ENCODE data around the gene SLC22A23.
A peak's percentile ranks its signal among the peaks of the same experiment; 100 is the strongest.

The SLC22A23 gene

GRCh38 chr6:3422435-3423070 lies 34.3 kb downstream of the SLC22A23 start:
- no peak overlapping the region for H2AFZ ChIP-seq (ENCODE audit: low read depth, low read length)
- no peaks in the 10 kb centered on the region for H3K36me3 ChIP-seq (replicated peaks; ENCODE audit: low read depth, low read length)
- no peaks in the 10 kb centered on the region for H3K9me3 ChIP-seq (ENCODE audit: insufficient read depth, low read length)
- no peaks in the 10 kb centered on the region for H4K20me1 ChIP-seq (ENCODE audit: insufficient read depth, low read length)
- no peak overlapping the region for H3K4me3 ChIP-seq (ENCODE audit: low read length)
- peaks cover 13% of the 10 kb centered on the region for H3K4me1 ChIP-seq (ENCODE audit: low read length)
- H3K27ac ChIP-seq (ENCODE audit: low read length) = no peak overlapping the region
- no peaks in the 10 kb centered on the region for H3K27me3 ChIP-seq (ENCODE audit: low read depth, low read length)
- H3K4me2 ChIP-seq (ENCODE audit: low read length) = no peak overlapping the region
- H3K79me2 ChIP-seq (ENCODE audit: low read length) = no peaks in the 10 kb centered on the region
- TF ChIP-seq EZH2phosphoT487 (IDR thresholded peaks at IDR 0.05; ENCODE audit: low read depth) = no peak
- no peak for TF ChIP-seq CTCF (IDR thresholded peaks at IDR 0.05; ENCODE audit: low read depth, low read length)
- no peak overlapping the region for H3K9ac ChIP-seq (ENCODE audit: low read length)

GRCh38 chr6:3421791-3422434 lies 34.9 kb downstream of the SLC22A23 start:
- Histone ChIP-seq H3K27ac (ENCODE audit: low read length) (no peak overlapping the region), H3K9ac (ENCODE audit: low read length) (no peak overlapping the region), H4K20me1 (ENCODE audit: insufficient read depth, low read length) (no peaks in the 10 kb centered on the region), H3K36me3 (replicated peaks; ENCODE audit: low read depth, low read length) (no peaks in the 10 kb centered on the region), H3K27me3 (ENCODE audit: low read depth, low read length) (no peaks in the 10 kb centered on the region), H2AFZ (ENCODE audit: low read depth, low read length) (no peak overlapping the region), H3K4me3 (ENCODE audit: low read length) (no peak overlapping the region), H3K4me2 (ENCODE audit: low read length) (peak overlapping the region; percentile 40), H3K4me1 (ENCODE audit: low read length) (peaks cover 13% of the 10 kb centered on the region), H3K9me3 (ENCODE audit: insufficient read depth, low read length) (no peaks in the 10 kb centered on the region), H3K79me2 (ENCODE audit: low read length) (no peaks in the 10 kb centered on the region)
- TF ChIP-seq EZH2phosphoT487 (IDR thresholded peaks at IDR 0.05; ENCODE audit: low read depth) = no peak
- TF ChIP-seq CTCF (IDR thresholded peaks at IDR 0.05; ENCODE audit: low read depth, low read length) = no peak

GRCh38 chr6:3421143-3421542 lies 35.7 kb downstream of the SLC22A23 start:
- no peak overlapping the region for H3K9ac ChIP-seq (ENCODE audit: low read length)
- H4K20me1 ChIP-seq (ENCODE audit: insufficient read depth, low read length) = no peaks in the 10 kb centered on the region
- no peak overlapping the region for H2AFZ ChIP-seq (ENCODE audit: low read depth, low read length)
- H3K36me3 ChIP-seq (replicated peaks; ENCODE audit: low read depth, low read length) = no peaks in the 10 kb centered on the region
- no peaks in the 10 kb centered on the region for H3K9me3 ChIP-seq (ENCODE audit: insufficient read depth, low read length)
- no peak overlapping the region for H3K27ac ChIP-seq (ENCODE audit: low read length)
- no peaks in the 10 kb centered on the region for H3K79me2 ChIP-seq (ENCODE audit: low read length)
- peaks cover 13% of the 10 kb centered on the region for H3K4me1 ChIP-seq (ENCODE audit: low read length)
- H3K4me3 ChIP-seq (ENCODE audit: low read length) = no peak overlapping the region
- no peak overlapping the region for H3K4me2 ChIP-seq (ENCODE audit: low read length)
- H3K27me3 ChIP-seq (ENCODE audit: low read depth, low read length) = no peaks in the 10 kb centered on the region
- TF ChIP-seq CTCF (IDR thresholded peaks at IDR 0.05; ENCODE audit: low read depth, low read length) (no peak), EZH2phosphoT487 (IDR thresholded peaks at IDR 0.05; ENCODE audit: low read depth) (no peak)

- Histone ChIP-seq H3K4me3 (ENCODE audit: low read length) (no peak overlapping the region), H4K20me1 (ENCODE audit: insufficient read depth, low read length) (no peaks in the 10 kb centered on the region), H3K36me3 (replicated peaks; ENCODE audit: low read depth, low read length) (no peaks in the 10 kb centered on the region), H3K27me3 (ENCODE audit: low read depth, low read length) (no peaks in the 10 kb centered on the region), H3K4me1 (ENCODE audit: low read length) (peaks cover 13% of the 10 kb centered on the region), H3K79me2 (ENCODE audit: low read length) (no peaks in the 10 kb centered on the region), H2AFZ (ENCODE audit: low read depth, low read length) (no peak overlapping the region), H3K27ac (ENCODE audit: low read length) (no peak overlapping the region), H3K9me3 (ENCODE audit: insufficient read depth, low read length) (no peaks in the 10 kb centered on the region), H3K9ac (ENCODE audit: low read length) (no peak overlapping the region), H3K4me2 (ENCODE audit: low read length) (no peak overlapping the region)
- TF ChIP-seq EZH2phosphoT487 (IDR thresholded peaks at IDR 0.05; ENCODE audit: low read depth) = no peak
- no peak for TF ChIP-seq CTCF (IDR thresholded peaks at IDR 0.05; ENCODE audit: low read depth, low read length)
These were observed 37.1 kb downstream of the SLC22A23 start for GRCh38 chr6:3419624-3420272.

Data from OCI-LY3 (cell line).